Pancreas (tissue), 10 donors: ENCODE results near the gene RHEX. TPM values are rescaled to one million over a fixed set of nuclear protein-coding genes. Genes with fewer than 3 reads are reported as not detected.

Experiments used
- ATAC-seq, 4 donors: fragments of 200-7000 bp; cut with Tn5 transposase; one replicate each; pipeline versions ENCODE4 v1.8.0 to v1.9.1; 2020; ENCODE audit warnings: mild to moderate bottlenecking in 4 of 4, moderate library complexity in 4 of 4
- DNase-seq, 6 donors: peaks; one replicate each; pipeline ENCODE4 v3.0.0-alpha.2; 2020
- FAIRE-seq: peaks from 2 replicates; lab custom pipeline; 2012; peaks lifted over from hg19 to GRCh38; lab: Jason Lieb, UNC
- H3K27ac ChIP-seq, 4 donors: fragments of 200-600 bp; sonication (generic); 1 replicate in 3 of 4; 2 replicates in 1 of 4; pipeline versions ENCODE4 v1.5.0 to v1.8.0; 2020
- H3K27me3 ChIP-seq, 4 donors: fragments of 200-600 bp; one replicate each; pipeline ENCODE4 v1.8.0; 2021
- H3K36me3 ChIP-seq, 3 donors: fragments of 200-600 bp; sonication (generic) in 1 of 3; one replicate each; pipeline versions ENCODE4 v1.5.0 to v1.8.0; 2020 to 2021
- H3K4me1 ChIP-seq, 3 donors: fragments of 200-600 bp; one replicate each; pipeline ENCODE4 v1.8.0; 2021
- H3K4me3 ChIP-seq, 4 donors: fragments of 200-600 bp; sonication (generic) in 2 of 4; one replicate each; pipeline versions ENCODE4 v1.5.0 to v1.8.0; 2020 to 2021
- H3K9me3 ChIP-seq, 4 donors: fragments of 200-600 bp; one replicate each; pipeline ENCODE4 v1.8.0; 2021
- WGBS, 2 donors: extraction: QIAGEN DNeasy Blood & Tissue Kit; methylation state at CpG; one replicate each; pipeline ENCODE4 v1.1.7; 2013; 5-methylcytosine and 5-hydroxymethylcytosine counted together
- intact Hi-C, 3 donors: fragments of 100-400 bp; cut with DNase I; formaldehyde crosslinking; loops; one replicate each; pipeline versions ENCODE4 v1.11.1 to v1.14.2; 2022
- polyA plus RNA-seq, 2 donors: library from polyadenylated mRNA; stranded (reverse); fragments of 200-250 nt; gene quantifications; one replicate each; pipeline ENCODE4 v1.2.3, GENCODE V29; 2013
- total RNA-seq, 6 donors: library from RNA; stranded (reverse); fragmentation: NEBNext Ultra II Directional in 4 of 6; extraction: Animal tissue kit (Norgen Biotek cat#: 25700) in 4 of 6; gene quantifications; one replicate each; pipeline versions ENCODE4 v1.2.1 to v1.2.4, GENCODE V29; 2021 to 2023
- TF ChIP-seq, protein P1 (sequence below), 4 donors: fragments of 200-600 bp; sonication (generic) in 3 of 4; IDR thresholded peaks; one replicate each; pipeline versions ENCODE4 v1.5.0 to v1.8.0; 2021; ENCODE audit warnings: antibody characterized with exemption in 4 of 4
- donor health status: healthy with polysubstance abuse.
- donor health status: DM: no; HTN: no; CAD: no; lungs with moderate emphysema.
- donor health status: DM: no; HTN: no; CAD: no.
- donor health status: control.
- donor health status: control.
- donor health status: Bipolar disorder and iron deficiency.
- donor health status: DM: yes; HTN: yes; CAD: no.
- donor health status: DM: no; HTN: no; CAD: no.
- donor health status: DM: no; HTN: no; CAD: no.
- donor health status: DM: yes; HTN: yes; CAD: no.

Gene RHEX
- total and polyA plus RNA-seq, 8 donors: 0.35 to 2.3 (median 0.66) TPM

DNA sequence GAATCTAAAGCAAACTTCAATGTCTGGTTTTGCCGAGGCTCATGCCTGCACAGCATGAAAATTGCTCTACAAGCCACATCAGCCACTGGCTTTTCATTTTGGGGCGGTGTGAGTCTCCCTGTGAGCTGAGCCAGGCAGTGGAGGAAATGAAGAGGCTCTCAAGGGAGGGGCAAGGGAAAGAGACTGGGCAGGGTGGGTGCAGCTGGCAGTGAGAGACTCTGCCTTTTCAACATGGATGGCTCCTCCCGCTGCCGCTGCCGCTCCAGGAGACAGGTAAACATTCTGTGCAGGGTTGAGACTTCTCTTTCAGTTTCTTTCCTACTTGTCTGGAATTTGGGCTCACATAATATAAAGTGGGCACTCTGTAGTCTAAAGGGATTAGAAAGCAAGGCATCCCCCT lies 17.9 kb upstream of the RHEX start:
- WGBS, 2 donors: 53 to 55% methylated on average over 5 of the region's 5 CpGs
- no peak for DNase-seq
- H3K4me1 ChIP-seq: no peaks in the 10 kb centered on the region
- H3K27ac ChIP-seq: no peak overlapping the region
- H3K9me3 ChIP-seq: no peaks in the 10 kb centered on the region
- H3K4me3 ChIP-seq: no peak overlapping the region
- H3K36me3 ChIP-seq: no peaks in the 10 kb centered on the region
- FAIRE-seq: no peak
- H3K27me3 ChIP-seq: no peaks in the 10 kb centered on the region
- TF ChIP-seq, protein P1, sequence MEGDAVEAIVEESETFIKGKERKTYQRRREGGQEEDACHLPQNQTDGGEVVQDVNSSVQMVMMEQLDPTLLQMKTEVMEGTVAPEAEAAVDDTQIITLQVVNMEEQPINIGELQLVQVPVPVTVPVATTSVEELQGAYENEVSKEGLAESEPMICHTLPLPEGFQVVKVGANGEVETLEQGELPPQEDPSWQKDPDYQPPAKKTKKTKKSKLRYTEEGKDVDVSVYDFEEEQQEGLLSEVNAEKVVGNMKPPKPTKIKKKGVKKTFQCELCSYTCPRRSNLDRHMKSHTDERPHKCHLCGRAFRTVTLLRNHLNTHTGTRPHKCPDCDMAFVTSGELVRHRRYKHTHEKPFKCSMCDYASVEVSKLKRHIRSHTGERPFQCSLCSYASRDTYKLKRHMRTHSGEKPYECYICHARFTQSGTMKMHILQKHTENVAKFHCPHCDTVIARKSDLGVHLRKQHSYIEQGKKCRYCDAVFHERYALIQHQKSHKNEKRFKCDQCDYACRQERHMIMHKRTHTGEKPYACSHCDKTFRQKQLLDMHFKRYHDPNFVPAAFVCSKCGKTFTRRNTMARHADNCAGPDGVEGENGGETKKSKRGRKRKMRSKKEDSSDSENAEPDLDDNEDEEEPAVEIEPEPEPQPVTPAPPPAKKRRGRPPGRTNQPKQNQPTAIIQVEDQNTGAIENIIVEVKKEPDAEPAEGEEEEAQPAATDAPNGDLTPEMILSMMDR (IDR thresholded peaks at IDR 0.05): no peak
- intact Hi-C loops: loop anchor here in 1 of 3 donors (5.0 kb wide), 1 partner anchor 72 kb away; no protein-coding TSS in a partner anchor
- peak in 2 of 4 donors; percentile 12 to 19 for ATAC-seq

DNA sequence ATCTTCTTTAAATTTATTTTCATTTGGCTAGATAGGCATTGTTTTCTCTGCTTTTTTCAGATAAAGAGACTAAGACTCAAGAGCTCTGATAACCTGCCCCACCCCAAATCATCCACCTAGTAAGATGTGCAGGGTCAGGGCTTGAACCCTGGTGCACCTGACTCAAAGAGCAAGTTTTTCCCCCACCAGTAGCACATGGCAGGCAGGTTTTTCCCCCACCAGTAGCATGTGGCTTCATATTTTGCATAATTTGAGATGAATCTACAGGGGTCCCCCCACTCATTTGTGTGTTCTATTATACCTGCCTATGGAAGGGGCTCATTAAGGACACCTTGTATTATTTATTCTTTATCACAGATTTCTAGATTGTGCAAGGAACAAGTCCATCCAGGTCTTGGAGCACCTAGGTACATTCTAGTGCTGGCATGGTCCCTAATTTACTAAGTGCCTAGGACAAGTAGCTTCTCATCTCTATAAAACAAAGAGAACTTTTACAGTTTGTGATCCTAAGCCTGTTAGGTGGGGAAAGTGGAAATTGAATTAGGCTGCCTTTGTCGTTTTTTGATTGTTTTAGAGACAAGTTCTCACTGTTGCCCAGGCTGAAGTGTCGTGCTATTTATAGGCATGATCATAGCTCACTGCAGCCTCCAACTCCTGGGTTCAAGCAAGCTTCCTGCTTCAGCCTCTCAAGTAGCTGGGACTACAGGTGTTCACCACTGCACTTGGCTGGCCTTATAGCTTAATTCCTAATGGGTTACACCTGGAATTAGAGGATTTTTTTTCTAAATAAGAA lies 16.1 kb upstream of the RHEX start:
- ATAC-seq (no peak), DNase-seq (no peak), FAIRE-seq (no peak)
- intact Hi-C loops: loop anchor here in 1 of 3 donors (5.0 kb wide), 1 partner anchor 70 kb away; no protein-coding TSS in a partner anchor
- no peaks in the 10 kb centered on the region for H3K36me3 ChIP-seq
- H3K27ac ChIP-seq: no peak overlapping the region
- TF ChIP-seq, protein P1 (IDR thresholded peaks at IDR 0.05): no peak
- H3K4me1 ChIP-seq: no peaks in the 10 kb centered on the region
- H3K27me3 ChIP-seq: no peaks in the 10 kb centered on the region
- no peaks in the 10 kb centered on the region for H3K9me3 ChIP-seq
- H3K4me3 ChIP-seq: no peak overlapping the region
- 37 to 46% methylated on average over 2 of the region's 2 CpGs for WGBS, 2 donors

DNA sequence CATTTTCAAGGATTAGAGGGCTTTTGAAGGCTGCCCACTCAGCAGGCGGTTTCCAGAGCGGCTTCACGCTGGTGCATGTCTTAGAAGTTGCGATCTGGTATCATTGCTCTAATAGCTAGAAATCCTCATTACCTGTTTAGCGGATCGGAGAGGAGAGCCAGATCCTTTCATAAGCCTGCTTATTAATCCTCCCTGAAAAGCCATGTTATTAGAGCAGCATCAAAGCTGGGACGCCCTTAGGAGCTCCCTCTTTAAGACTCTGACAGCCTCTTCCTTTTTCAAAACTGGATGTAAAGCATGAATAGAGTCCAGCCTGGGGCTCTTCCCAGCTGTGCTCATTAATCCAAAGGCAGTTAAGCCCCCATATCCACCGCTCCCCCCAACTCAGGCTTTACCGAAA lies 15.4 kb upstream of the RHEX start:
- WGBS, 2 donors: 87 to 89% methylated on average over 9 of the region's 9 CpGs
- H3K4me1 ChIP-seq: no peaks in the 10 kb centered on the region
- H3K36me3 ChIP-seq: no peaks in the 10 kb centered on the region
- ATAC-seq (no peak), DNase-seq (no peak), FAIRE-seq (no peak)
- no peaks in the 10 kb centered on the region for H3K9me3 ChIP-seq
- intact Hi-C loops: loop anchor here in 1 of 3 donors (5.0 kb wide), 1 partner anchor 70 kb away; no protein-coding TSS in a partner anchor
- TF ChIP-seq, protein P1 (IDR thresholded peaks at IDR 0.05): no peak
- H3K4me3 ChIP-seq: no peak overlapping the region
- no peaks in the 10 kb centered on the region for H3K27me3 ChIP-seq
- H3K27ac ChIP-seq: no peak overlapping the region

DNA sequence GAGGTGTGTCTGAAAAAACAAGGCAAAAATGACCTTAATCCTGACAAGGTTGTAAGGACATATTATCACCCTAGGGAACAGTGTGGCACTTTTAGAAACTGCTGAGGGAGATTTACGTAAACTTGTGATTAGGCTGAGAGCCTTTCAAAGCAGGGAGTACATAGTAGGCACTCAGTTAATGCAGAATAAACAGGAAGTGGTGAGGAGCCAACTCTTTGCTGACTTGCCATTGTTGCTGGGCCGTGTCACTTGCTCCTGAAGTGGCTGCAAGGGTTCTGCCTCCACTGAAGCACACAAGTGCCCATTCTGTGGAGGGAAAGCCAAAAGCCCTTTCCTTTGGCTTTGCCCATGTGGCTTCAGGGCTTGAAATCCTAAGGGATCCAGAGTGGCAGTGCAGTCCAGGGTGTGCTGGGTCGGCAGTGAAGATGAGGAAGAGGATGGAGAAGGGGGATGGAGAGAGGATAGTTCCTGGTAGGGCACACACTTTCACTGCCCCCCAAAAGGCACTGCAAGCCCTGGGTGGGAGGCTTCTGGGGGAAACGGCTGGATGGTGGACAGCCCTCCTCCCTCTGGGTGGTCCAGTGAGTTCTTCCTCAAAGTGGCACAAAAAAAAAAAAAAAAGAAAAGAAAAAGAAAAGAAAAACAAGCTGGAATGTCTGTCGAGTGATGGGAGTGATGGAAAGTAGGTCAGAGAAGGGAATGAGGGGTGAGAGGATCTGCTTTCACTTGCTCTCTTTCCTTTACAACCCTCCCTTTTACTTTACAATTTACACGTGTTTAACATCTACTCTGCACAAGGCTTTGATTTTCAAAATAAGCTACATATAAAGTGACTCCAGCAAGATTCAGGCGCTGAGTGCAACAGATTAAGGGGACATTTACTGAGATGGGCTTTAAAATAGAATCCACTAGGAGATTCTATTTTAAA lies 13.7 kb upstream of the RHEX start:
- DNase-seq (no peak), ATAC-seq (no peak), FAIRE-seq (no peak)
- TF ChIP-seq, protein P1 (IDR thresholded peaks at IDR 0.05): no peak
- Histone ChIP-seq H3K4me1 (no peaks in the 10 kb centered on the region), H3K27me3 (no peaks in the 10 kb centered on the region), H3K4me3 (no peak overlapping the region), H3K9me3 (no peaks in the 10 kb centered on the region), H3K27ac (no peak overlapping the region), H3K36me3 (no peaks in the 10 kb centered on the region)
- WGBS, 2 donors: 52 to 65% methylated on average over 7 of the region's 7 CpGs
- intact Hi-C loops: loop anchor here in 1 of 3 donors (5.0 kb wide), 1 partner anchor 68 kb away; no protein-coding TSS in a partner anchor
